Lower leg skin (tissue), 4 donors: ENCODE measurements around the gene NEO1. TPM values are rescaled to one million over a fixed set of nuclear protein-coding genes. Genes with fewer than 3 reads are reported as not detected.

Experiments
- DNase-seq, 2 donors: peaks; one replicate each; pipeline ENCODE4 v3.0.0-alpha.2; 2019; ENCODE audit warnings: low spot score in 2 of 2
- H3K4me3 ChIP-seq: fragments of 200-600 bp; sonication (generic); 2 replicates; pipeline ENCODE4 v1.5.1; 2017; ENCODE audit warnings: mild to moderate bottlenecking, low read depth; ENCODE audit not compliant: poor library complexity, severe bottlenecking
- CTCF ChIP-seq, 3 donors: fragments of 450-650 bp; IDR thresholded peaks; one replicate each; pipeline ENCODE4 v1.5.1; 2016; ENCODE audit warnings: antibody characterized with exemption in 3 of 3, mild to moderate bottlenecking in 3 of 3, moderate library complexity in 2 of 3
- POLR2A ChIP-seq, 2 donors: fragments of 450-650 bp; IDR thresholded peaks; one replicate each; pipeline ENCODE4 v1.6.1; 2016 to 2017; ENCODE audit warnings: antibody characterized with exemption in 2 of 2, mild to moderate bottlenecking in 1 of 2, moderate library complexity in 1 of 2
- WGBS, 2 donors: methylation state at CpG; one replicate each; pipeline ENCODE4 v1.1.5; 2018; 5-methylcytosine and 5-hydroxymethylcytosine counted together
- intact Hi-C: fragments of 100-400 bp; cut with DNase I; formaldehyde crosslinking; loops from one replicate; pipeline ENCODE4 v1.15.0; 2023; ENCODE audit warnings: low total_unique reads
- total RNA-seq, 4 donors: library from RNA; depleted of rRNA; stranded (reverse); fragments of >200 nt; gene quantifications; one replicate each; pipeline ENCODE4 v1.1.0, GENCODE V29; 2016

Gene NEO1
- total RNA-seq, 4 donors from 2014 or later, result 60.0 to 102 (median 80.9) TPM

- intact Hi-C loops, result no loop called here
- TF ChIP-seq CTCF (IDR thresholded peaks at IDR 0.05) (no peak), POLR2A (IDR thresholded peaks at IDR 0.05) (no peak)
- DNase-seq, result no peak
- H3K4me3 ChIP-seq, result no peak overlapping the region
- 72 to 73% methylated on average over 20 to 25 of the region's 29 CpGs for WGBS, 2 donors
Observed at GRCh38 chr15:73325191-73325861, 273.1 kb downstream of the NEO1 start.

- 29 to 53% methylated on average over 4 of the region's 4 CpGs for WGBS, 2 donors
- TF ChIP-seq POLR2A (IDR thresholded peaks at IDR 0.05), result no peak
- TF ChIP-seq CTCF (IDR thresholded peaks at IDR 0.05), result no peak
- intact Hi-C loops, result no loop called here
- no peak for DNase-seq
- H3K4me3 ChIP-seq, result no peak overlapping the region
Observed at GRCh38 chr15:73326157-73326556, 273.9 kb downstream of the NEO1 start.

- no peak for TF ChIP-seq CTCF (IDR thresholded peaks at IDR 0.05)
- TF ChIP-seq POLR2A (IDR thresholded peaks at IDR 0.05), result no peak
- 82 to 87% methylated on average over 12 of the region's 12 CpGs for WGBS, 2 donors
- H3K4me3 ChIP-seq, result no peak overlapping the region
- no peak for DNase-seq
- intact Hi-C loops, result no loop called here
Observed at GRCh38 chr15:73328149-73328820, 276.0 kb downstream of the NEO1 start.

DNA sequence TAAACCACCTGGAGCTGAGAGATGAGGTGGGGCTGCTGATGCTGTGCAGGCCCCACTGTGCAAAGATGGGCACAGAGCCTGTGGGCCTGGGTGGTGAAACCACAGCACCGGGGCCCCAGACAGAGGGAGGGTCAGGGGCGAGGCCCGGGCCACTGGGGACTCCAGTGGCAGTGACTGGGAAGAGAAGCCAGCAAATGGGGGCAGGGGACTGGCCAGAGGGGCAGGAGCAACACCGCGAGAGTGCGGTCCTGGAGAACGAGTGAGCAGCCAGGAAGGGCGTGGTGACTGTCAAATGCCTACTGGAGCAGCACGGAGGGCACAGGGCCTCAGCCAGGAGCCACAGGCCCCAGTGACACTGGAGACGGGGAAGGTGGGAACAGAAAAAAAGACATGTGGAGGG is 276.7 kb downstream of the NEO1 start:
- TF ChIP-seq CTCF (IDR thresholded peaks at IDR 0.05), result no peak
- TF ChIP-seq POLR2A (IDR thresholded peaks at IDR 0.05), result no peak
- H3K4me3 ChIP-seq, result no peak overlapping the region
- intact Hi-C loops, result no loop called here
- whole genome bisulfite sequencing, 2 donors, result 84 to 88% methylated on average over 10 of the region's 10 CpGs
- no peak for DNase-seq

GRCh38 chr15:73329501-73330200 is 277.4 kb downstream of the NEO1 start:
- no peak overlapping the region for H3K4me3 ChIP-seq
- intact Hi-C loops, result loop anchor here (10.0 kb wide), 1 partner anchor 1235 kb away; no protein-coding TSS in a partner anchor
- TF ChIP-seq POLR2A (IDR thresholded peaks at IDR 0.05), result no peak
- no peak for TF ChIP-seq CTCF (IDR thresholded peaks at IDR 0.05)
- no peak for DNase-seq
- WGBS, 2 donors, result 82 to 83% methylated on average over 21 of the region's 21 CpGs
